BLaER1 treated with 17β-estradiol and CSF1 and Interleukin-3, amounts not matched to agents 10 nM and 100 nM (cell line): ENCODE data around the gene TSPAN18.

Experiments
- H3K27ac ChIP-seq, 11 experiments: shearing (Covaris generic); formaldehyde crosslinking; 2 replicates each; pipeline ENCODE4 v1.8.1; 2022
- H3K27me3 ChIP-seq, 11 experiments: shearing (Covaris generic); formaldehyde crosslinking; 2 replicates each; pipeline ENCODE4 v1.8.1; 2022
- H3K36me3 ChIP-seq, 11 experiments: shearing (Covaris generic); formaldehyde crosslinking; 2 replicates each; pipeline ENCODE4 v1.8.1; 2022
- H3K4me1 ChIP-seq, 10 experiments: shearing (Covaris generic); formaldehyde crosslinking; 2 replicates each; pipeline ENCODE4 v1.8.1; 2022
- H3K4me2 ChIP-seq, 11 experiments: shearing (Covaris generic); formaldehyde crosslinking; 2 replicates each; pipeline ENCODE4 v1.8.1; 2022
- H3K4me3 ChIP-seq, 10 experiments: shearing (Covaris generic); formaldehyde crosslinking; 2 replicates each; pipeline ENCODE4 v1.8.1; 2022
- H3K9ac ChIP-seq, 11 experiments: shearing (Covaris generic); formaldehyde crosslinking; 2 replicates each; pipeline ENCODE4 v1.8.1; 2022
- H3K9me3 ChIP-seq, 11 experiments: shearing (Covaris generic); formaldehyde crosslinking; replicated peaks in 1 of 11; 2 replicates each; pipeline ENCODE4 v1.8.1; 2022
- H4K20me1 ChIP-seq, 11 experiments: shearing (Covaris generic); formaldehyde crosslinking; 2 replicates each; pipeline ENCODE4 v1.8.1; 2022
- Cebpa-rat ChIP-seq, 11 experiments: shearing (Covaris generic); IDR thresholded peaks; 2 replicates each; pipeline ENCODE4 v1.8.1; 2022

TSPAN18 gene

GRCh38 chr11:44967930-44968496, 241.3 kb downstream of the TSPAN18 start:
- H3K27ac ChIP-seq = no peak overlapping the region
- no peaks in the 10 kb centered on the region for H3K27me3 ChIP-seq
- H3K4me2 ChIP-seq = no peak overlapping the region
- H3K36me3 ChIP-seq = no peaks in the 10 kb centered on the region
- no peak overlapping the region for H3K9ac ChIP-seq
- no peaks in the 10 kb centered on the region for H3K9me3 ChIP-seq
- H3K4me3 ChIP-seq = no peak overlapping the region
- H3K4me1 ChIP-seq = peaks cover 15 to 37% (median 26%) of the 10 kb centered on the region in 10 experiments; a peak in 19 of 20 replicates
- no peak for TF ChIP-seq Cebpa-rat (IDR thresholded peaks at IDR 0.05)
- H4K20me1 ChIP-seq = no peaks in the 10 kb centered on the region

- Histone ChIP-seq H3K36me3 (no peaks in the 10 kb centered on the region), H4K20me1 (no peaks in the 10 kb centered on the region), H3K27me3 (no peaks in the 10 kb centered on the region), H3K27ac (no peak overlapping the region), H3K4me2 (no peak overlapping the region), H3K9me3 (no peaks in the 10 kb centered on the region), H3K4me3 (no peak overlapping the region), H3K9ac (no peak overlapping the region), H3K4me1 (peaks cover 11 to 33% (median 21%) of the 10 kb centered on the region in 10 experiments; a peak in 19 of 20 replicates)
- TF ChIP-seq Cebpa-rat (IDR thresholded peaks at IDR 0.05) = no peak
These were observed 241.7 kb downstream of the TSPAN18 start for GRCh38 chr11:44968510-44968909.

GRCh38 chr11:44969651-44970252, 243.0 kb downstream of the TSPAN18 start:
- Histone ChIP-seq H3K27ac (no peak overlapping the region), H3K9ac (no peak overlapping the region), H3K4me1 (peaks cover 9 to 33% (median 21%) of the 10 kb centered on the region in 10 experiments), H3K4me3 (no peak overlapping the region), H3K36me3 (no peaks in the 10 kb centered on the region), H4K20me1 (no peaks in the 10 kb centered on the region), H3K27me3 (no peaks in the 10 kb centered on the region), H3K4me2 (peak overlapping the region in 3 of 11 experiments; percentile 0 to 1 (median 1); a peak in 1 of 22 replicates), H3K9me3 (no peaks in the 10 kb centered on the region)
- TF ChIP-seq Cebpa-rat (IDR thresholded peaks at IDR 0.05) = no peak

- H3K9ac ChIP-seq = no peak overlapping the region
- H3K4me2 ChIP-seq = peak overlapping the region in 2 of 11 experiments; percentile 0 to 1; a peak in 1 of 22 replicates
- no peak for TF ChIP-seq Cebpa-rat (IDR thresholded peaks at IDR 0.05)
- H3K4me1 ChIP-seq = peaks cover 9 to 34% (median 20%) of the 10 kb centered on the region in 10 experiments
- H3K27me3 ChIP-seq = no peaks in the 10 kb centered on the region
- no peak overlapping the region for H3K4me3 ChIP-seq
- no peaks in the 10 kb centered on the region for H4K20me1 ChIP-seq
- no peaks in the 10 kb centered on the region for H3K9me3 ChIP-seq
- H3K27ac ChIP-seq = no peak overlapping the region
- H3K36me3 ChIP-seq = no peaks in the 10 kb centered on the region
These were observed 243.5 kb downstream of the TSPAN18 start for GRCh38 chr11:44970293-44970692.

- Histone ChIP-seq H3K9me3 (no peaks in the 10 kb centered on the region), H3K4me2 (no peak overlapping the region), H3K9ac (no peak overlapping the region), H3K27me3 (no peaks in the 10 kb centered on the region), H3K36me3 (no peaks in the 10 kb centered on the region), H3K4me1 (peaks cover 9 to 36% (median 21%) of the 10 kb centered on the region in 10 experiments), H4K20me1 (no peaks in the 10 kb centered on the region), H3K27ac (no peak overlapping the region), H3K4me3 (no peak overlapping the region)
- no peak for TF ChIP-seq Cebpa-rat (IDR thresholded peaks at IDR 0.05)
These were observed 244.4 kb downstream of the TSPAN18 start for GRCh38 chr11:44971185-44971584.

GRCh38 chr11:44972746-44973435, 246.1 kb downstream of the TSPAN18 start:
- no peaks in the 10 kb centered on the region; a peak in 1 of 22 replicates for H4K20me1 ChIP-seq
- no peaks in the 10 kb centered on the region for H3K9me3 ChIP-seq
- no peaks in the 10 kb centered on the region for H3K27me3 ChIP-seq
- no peak overlapping the region; a peak in 1 of 22 replicates for H3K27ac ChIP-seq
- no peak for TF ChIP-seq Cebpa-rat (IDR thresholded peaks at IDR 0.05)
- no peak overlapping the region for H3K9ac ChIP-seq
- H3K4me1 ChIP-seq = peaks cover 14 to 50% (median 34%) of the 10 kb centered on the region in 10 experiments
- H3K4me3 ChIP-seq = no peak overlapping the region
- no peaks in the 10 kb centered on the region for H3K36me3 ChIP-seq
- H3K4me2 ChIP-seq = no peak overlapping the region

GRCh38 chr11:44973632-44974401, 247.1 kb downstream of the TSPAN18 start:
- no peaks in the 10 kb centered on the region for H3K27me3 ChIP-seq
- peak overlapping the region; percentile 40 to 81 (median 63); a peak in 21 of 22 replicates for H3K4me2 ChIP-seq
- no peaks in the 10 kb centered on the region; a peak in 1 of 22 replicates for H4K20me1 ChIP-seq
- no peaks in the 10 kb centered on the region for H3K9me3 ChIP-seq
- TF ChIP-seq Cebpa-rat (IDR thresholded peaks at IDR 0.05) = no peak
- no peak overlapping the region for H3K4me3 ChIP-seq
- H3K36me3 ChIP-seq = no peaks in the 10 kb centered on the region
- H3K27ac ChIP-seq = peak overlapping the region in 8 of 11 experiments; percentile 13 to 61 (median 37); a peak in 14 of 22 replicates
- H3K4me1 ChIP-seq = peaks cover 23 to 59% (median 43%) of the 10 kb centered on the region in 10 experiments
- H3K9ac ChIP-seq = peak overlapping the region in 5 of 11 experiments; percentile 21 to 42 (median 27); a peak in 5 of 22 replicates

GRCh38 chr11:44974402-44975000, 247.7 kb downstream of the TSPAN18 start:
- peak in 5 of 11 experiments; percentile 1 to 55 (median 33); a peak in 3 of 22 replicates for TF ChIP-seq Cebpa-rat (IDR thresholded peaks at IDR 0.05)
- Histone ChIP-seq H3K9ac (peak overlapping the region in 4 of 11 experiments; percentile 21 to 42 (median 26); a peak in 4 of 22 replicates), H3K4me3 (no peak overlapping the region), H3K4me1 (peaks cover 30 to 62% (median 47%) of the 10 kb centered on the region in 10 experiments), H3K36me3 (no peaks in the 10 kb centered on the region), H3K9me3 (no peaks in the 10 kb centered on the region), H3K4me2 (peak overlapping the region; percentile 40 to 81 (median 63); a peak in 21 of 22 replicates), H3K27me3 (no peaks in the 10 kb centered on the region), H3K27ac (peak overlapping the region in 8 of 11 experiments; percentile 13 to 61 (median 37); a peak in 13 of 22 replicates), H4K20me1 (no peaks in the 10 kb centered on the region; a peak in 1 of 22 replicates)
